LNCAP (cell line): ENCODE data around the gene EML3.

Source experiments
- CTCF ChIP-seq: fragments of 450-650 bp; IDR thresholded peaks from 2 replicates; pipeline ENCODE4 v1.5.1; 2017; ENCODE audit warnings: mild to moderate bottlenecking

The EML3 gene

GRCh38 chr11:62554387-62555167 lies 58.0 kb downstream of the EML3 start:
- no peak for TF ChIP-seq CTCF

- no peak for TF ChIP-seq CTCF
These were observed 58.7 kb downstream of the EML3 start for GRCh38 chr11:62553839-62554361.

- no peak for TF ChIP-seq CTCF
These were observed 59.3 kb downstream of the EML3 start for GRCh38 chr11:62553080-62553838.

GRCh38 chr11:62552485-62553079 lies 60.0 kb downstream of the EML3 start:
- TF ChIP-seq CTCF = no peak
